Measurements from ENCODE around the gene GET3.
"Not testable (repeated sequence)": the region's sequence is repeated elsewhere in the genome, so short reads cannot be mapped to it uniquely, and the experiment has no call there.

GET3 gene

GRCh38 chr19:12794196-12794941, 57.1 kb downstream of the GET3 start:
- no peak for TF ChIP-seq CTCF (IDR thresholded peaks at IDR 0.05; ENCODE audit: low read depth, low read length)
- H3K4me3 ChIP-seq (ENCODE audit: low read depth, low read length), result peak overlapping the region; percentile 91

DNA sequence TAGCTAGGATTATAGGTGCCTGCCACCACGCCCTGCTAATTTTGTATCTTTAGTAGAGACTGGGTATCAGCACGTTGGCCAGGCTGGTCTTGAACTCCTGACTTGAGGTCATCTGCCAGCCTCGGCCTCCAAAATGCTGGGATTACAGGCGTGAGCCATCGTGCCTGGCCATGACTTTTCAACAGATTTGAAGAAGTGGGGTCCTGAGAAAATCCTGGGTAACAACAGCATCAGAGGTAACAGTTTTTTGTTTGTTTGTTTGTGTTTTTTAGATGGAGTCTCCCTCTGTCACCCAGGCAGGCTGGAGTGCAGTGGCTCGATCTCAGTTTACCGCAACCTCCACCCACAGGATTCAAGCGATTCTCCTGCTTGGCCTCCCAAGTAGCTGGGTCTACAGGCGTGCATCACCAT, 57.7 kb downstream of the GET3 start:
- H3K4me3 ChIP-seq (ENCODE audit: low read depth, low read length), result no peak overlapping the region
- no peak for TF ChIP-seq CTCF (IDR thresholded peaks at IDR 0.05; ENCODE audit: low read depth, low read length)

DNA sequence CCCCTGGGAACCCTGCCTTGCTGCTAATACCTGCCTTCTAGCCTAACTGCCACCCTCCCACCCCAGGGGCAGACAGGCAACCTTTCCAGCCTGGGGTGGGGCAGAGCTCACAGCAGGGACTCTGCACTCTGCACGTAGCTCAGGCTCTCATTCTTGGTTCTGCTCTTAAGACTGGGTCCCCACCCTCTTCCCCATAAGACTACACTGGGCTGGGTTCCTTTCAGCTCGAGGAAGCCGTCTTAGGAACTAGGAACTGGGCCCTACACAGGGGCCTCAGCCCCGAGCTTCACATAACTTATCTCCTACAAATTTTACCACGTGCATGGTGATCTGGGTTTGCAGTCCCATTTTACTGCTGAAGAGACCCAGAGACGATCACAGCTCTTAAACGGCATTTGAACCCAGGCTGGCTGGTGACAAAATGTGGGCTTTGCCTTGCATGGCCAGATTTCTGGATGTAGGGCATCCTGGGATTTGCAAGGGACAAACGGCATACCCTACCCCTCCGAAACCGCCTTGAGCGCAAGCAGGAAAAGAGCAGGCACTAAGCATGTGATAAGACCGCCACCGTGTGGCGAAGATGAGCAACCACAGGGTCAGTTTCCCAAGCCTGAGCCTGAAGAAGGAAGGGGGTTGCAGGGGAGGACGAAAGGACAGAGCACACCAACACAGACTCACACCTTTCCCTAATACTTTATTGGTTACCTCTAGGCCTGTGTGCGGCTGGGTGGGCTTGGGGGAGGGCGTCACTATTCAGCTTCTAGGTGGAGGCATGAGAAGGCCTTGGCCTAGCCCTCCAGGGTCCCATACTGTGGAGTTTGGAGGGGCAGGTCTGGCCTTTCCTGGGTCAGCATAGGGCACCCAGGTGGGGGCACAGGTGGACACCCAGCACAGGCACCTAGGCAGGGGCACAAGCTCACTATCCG, 59.1 kb downstream of the GET3 start:
- TF ChIP-seq CTCF (IDR thresholded peaks at IDR 0.05; ENCODE audit: low read depth, low read length), result peak; percentile 96
- no peak overlapping the region for H3K4me3 ChIP-seq (ENCODE audit: low read depth, low read length)

- no peak overlapping the region for H3K4me3 ChIP-seq (ENCODE audit: low read depth, low read length)
- TF ChIP-seq CTCF (IDR thresholded peaks at IDR 0.05; ENCODE audit: low read depth, low read length), result no peak
These were observed 59.9 kb downstream of the GET3 start for GRCh38 chr19:12797141-12797587.

DNA sequence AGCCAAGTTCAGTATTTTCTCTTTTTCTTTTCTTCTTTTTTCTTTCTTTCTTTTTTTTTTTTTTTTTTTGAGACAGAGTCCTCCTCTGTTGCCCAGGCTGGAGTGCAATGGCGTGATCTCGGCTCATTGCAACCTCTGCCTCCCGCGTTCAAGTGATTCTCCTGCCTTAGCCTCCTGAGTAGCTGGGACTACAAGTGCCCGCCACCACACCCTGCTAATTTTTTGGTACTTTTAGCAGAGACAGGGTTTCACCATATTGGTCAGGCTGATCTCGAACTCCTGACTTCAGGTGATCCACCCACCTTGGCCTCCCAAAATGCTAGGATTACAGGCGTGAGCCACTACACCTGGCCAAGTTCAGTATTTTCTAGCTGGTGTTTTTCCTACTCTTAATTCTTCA, 60.3 kb downstream of the GET3 start:
- H3K4me3 ChIP-seq (ENCODE audit: low read depth, low read length), result not testable (repeated sequence)
